ENCODE results near the gene KCND3.

The KCND3 gene

GRCh38 chr1:111989531-111990025 lies at the start of gene KCND3:
Gene KCND3 (minus strand): TSS chr1:111989668.
- CTCF ChIA-PET: no interaction called here

GRCh38 chr1:112034277-112034676 lies 44.8 kb upstream of the KCND3 start:
- Histone ChIP-seq H3K27ac (ENCODE audit: extremely low read depth, low read depth, low read length) (no peak overlapping the region), H3K4me3 (ENCODE audit: low read depth, low read length) (no peak overlapping the region), H3K4me1 (ENCODE audit: control insufficient read depth, insufficient read depth, low read length) (no peaks in the 10 kb centered on the region), H3K9me3 (ENCODE audit: control insufficient read depth, insufficient read depth, low read depth, low read length) (no peaks in the 10 kb centered on the region), H3K36me3 (ENCODE audit: control insufficient read depth in 2 of 2, insufficient read depth in 1 of 2, low read length in 2 of 2) (no peaks in the 10 kb centered on the region)
- ChIA-PET POLR2A (no interaction called here), CTCF (no interaction called here)
- TF ChIP-seq ZNF18 (tag by site-specific recombination; IDR thresholded peaks at IDR 0.05) (no peak), GLI4 (tag by site-specific recombination; IDR thresholded peaks at IDR 0.05) (no peak), HOXD13 (CRISPR knock-in tag; IDR thresholded peaks at IDR 0.05; ENCODE audit: borderline replicate concordance) (no peak), FEZF1 (tag by site-specific recombination; IDR thresholded peaks at IDR 0.05) (no peak), ZNF16 (tag by site-specific recombination; IDR thresholded peaks at IDR 0.05; ENCODE audit: low read depth) (no peak), ZNF26 (tag by site-specific recombination; IDR thresholded peaks at IDR 0.05) (no peak), ZNF175 (tag by site-specific recombination; IDR thresholded peaks at IDR 0.05) (no peak), KLF1 (tag by site-specific recombination; IDR thresholded peaks at IDR 0.05) (no peak), ZNF416 (tag by site-specific recombination; IDR thresholded peaks at IDR 0.05) (no peak), IKZF3 (tag by site-specific recombination; IDR thresholded peaks at IDR 0.05) (no peak), OVOL3 (tag by site-specific recombination; IDR thresholded peaks at IDR 0.05) (no peak), ZNF521 (tag by site-specific recombination; IDR thresholded peaks at IDR 0.05) (no peak), KLF7 (tag by site-specific recombination; IDR thresholded peaks at IDR 0.05; ENCODE audit: borderline replicate concordance) (no peak)
- TF ChIP-seq, protein P1, sequence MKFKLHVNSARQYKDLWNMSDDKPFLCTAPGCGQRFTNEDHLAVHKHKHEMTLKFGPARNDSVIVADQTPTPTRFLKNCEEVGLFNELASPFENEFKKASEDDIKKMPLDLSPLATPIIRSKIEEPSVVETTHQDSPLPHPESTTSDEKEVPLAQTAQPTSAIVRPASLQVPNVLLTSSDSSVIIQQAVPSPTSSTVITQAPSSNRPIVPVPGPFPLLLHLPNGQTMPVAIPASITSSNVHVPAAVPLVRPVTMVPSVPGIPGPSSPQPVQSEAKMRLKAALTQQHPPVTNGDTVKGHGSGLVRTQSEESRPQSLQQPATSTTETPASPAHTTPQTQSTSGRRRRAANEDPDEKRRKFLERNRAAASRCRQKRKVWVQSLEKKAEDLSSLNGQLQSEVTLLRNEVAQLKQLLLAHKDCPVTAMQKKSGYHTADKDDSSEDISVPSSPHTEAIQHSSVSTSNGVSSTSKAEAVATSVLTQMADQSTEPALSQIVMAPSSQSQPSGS (tag by site-specific recombination; IDR thresholded peaks at IDR 0.05; ENCODE audit: low read depth): no peak
- TF ChIP-seq, protein P2, sequence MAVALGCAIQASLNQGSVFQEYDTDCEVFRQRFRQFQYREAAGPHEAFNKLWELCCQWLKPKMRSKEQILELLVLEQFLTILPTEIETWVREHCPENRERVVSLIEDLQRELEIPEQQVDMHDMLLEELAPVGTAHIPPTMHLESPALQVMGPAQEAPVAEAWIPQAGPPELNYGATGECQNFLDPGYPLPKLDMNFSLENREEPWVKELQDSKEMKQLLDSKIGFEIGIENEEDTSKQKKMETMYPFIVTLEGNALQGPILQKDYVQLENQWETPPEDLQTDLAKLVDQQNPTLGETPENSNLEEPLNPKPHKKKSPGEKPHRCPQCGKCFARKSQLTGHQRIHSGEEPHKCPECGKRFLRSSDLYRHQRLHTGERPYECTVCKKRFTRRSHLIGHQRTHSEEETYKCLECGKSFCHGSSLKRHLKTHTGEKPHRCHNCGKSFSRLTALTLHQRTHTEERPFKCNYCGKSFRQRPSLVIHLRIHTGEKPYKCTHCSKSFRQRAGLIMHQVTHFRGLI (tag by site-specific recombination; IDR thresholded peaks at IDR 0.05): no peak
- TF ChIP-seq, protein P3, sequence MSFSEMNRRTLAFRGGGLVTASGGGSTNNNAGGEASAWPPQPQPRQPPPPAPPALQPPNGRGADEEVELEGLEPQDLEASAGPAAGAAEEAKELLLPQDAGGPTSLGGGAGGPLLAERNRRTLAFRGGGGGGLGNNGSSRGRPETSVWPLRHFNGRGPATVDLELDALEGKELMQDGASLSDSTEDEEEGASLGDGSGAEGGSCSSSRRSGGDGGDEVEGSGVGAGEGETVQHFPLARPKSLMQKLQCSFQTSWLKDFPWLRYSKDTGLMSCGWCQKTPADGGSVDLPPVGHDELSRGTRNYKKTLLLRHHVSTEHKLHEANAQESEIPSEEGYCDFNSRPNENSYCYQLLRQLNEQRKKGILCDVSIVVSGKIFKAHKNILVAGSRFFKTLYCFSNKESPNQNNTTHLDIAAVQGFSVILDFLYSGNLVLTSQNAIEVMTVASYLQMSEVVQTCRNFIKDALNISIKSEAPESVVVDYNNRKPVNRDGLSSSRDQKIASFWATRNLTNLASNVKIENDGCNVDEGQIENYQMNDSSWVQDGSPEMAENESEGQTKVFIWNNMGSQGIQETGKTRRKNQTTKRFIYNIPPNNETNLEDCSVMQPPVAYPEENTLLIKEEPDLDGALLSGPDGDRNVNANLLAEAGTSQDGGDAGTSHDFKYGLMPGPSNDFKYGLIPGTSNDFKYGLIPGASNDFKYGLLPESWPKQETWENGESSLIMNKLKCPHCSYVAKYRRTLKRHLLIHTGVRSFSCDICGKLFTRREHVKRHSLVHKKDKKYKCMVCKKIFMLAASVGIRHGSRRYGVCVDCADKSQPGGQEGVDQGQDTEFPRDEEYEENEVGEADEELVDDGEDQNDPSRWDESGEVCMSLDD (tag by site-specific recombination; IDR thresholded peaks at IDR 0.05): no peak

More at GRCh38 chr1:111989531-111990025, at the start of gene KCND3:
- POLR2A ChIA-PET: no interaction called here
- no peaks in the 10 kb centered on the region for H3K36me3 ChIP-seq (ENCODE audit: control insufficient read depth in 2 of 2, insufficient read depth in 1 of 2, low read length in 2 of 2)
- H3K4me1 ChIP-seq (ENCODE audit: control insufficient read depth, insufficient read depth, low read length): 0 out of 2 replicates have a peak, but pooled peaks cover 2% of the 10 kb centered on the region
- peak within 1 kb of the TSS; percentile 46 for H3K4me3 ChIP-seq (ENCODE audit: low read depth, low read length)
- no peak for TF ChIP-seq ZNF366 (tag by site-specific recombination; conservative IDR thresholded peaks at IDR 0.05)
- no peaks in the 10 kb centered on the region for H3K9me3 ChIP-seq (ENCODE audit: control insufficient read depth, insufficient read depth, low read depth, low read length)
- no peak within 1 kb of the TSS; the same call in 1 of the 2 replicates for H3K27ac ChIP-seq (ENCODE audit: extremely low read depth, low read depth, low read length)
